CD4-positive, alpha-beta T cell treated with Interleukin-12 subunit alpha and Interleukin-12 subunit beta, for 1 hour (primary cell): ENCODE measurements around the gene PLCG2.
"Not testable (repeated sequence)": the region's sequence is repeated elsewhere in the genome, so short reads cannot be mapped to it uniquely, and the experiment has no call there.

Experiments
- DNase-seq: peaks from one replicate; pipeline ENCODE4 v3.0.0-alpha.2; 2020

PLCG2 gene

GRCh38 chr16:81850197-81850944 lies 71.3 kb downstream of the PLCG2 start:
- DNase-seq: no peak

- DNase-seq: no peak
Measured at GRCh38 chr16:81852347-81852746, 73.3 kb downstream of the PLCG2 start.

GRCh38 chr16:81855552-81856153 lies 76.6 kb downstream of the PLCG2 start:
- DNase-seq: no peak

GRCh38 chr16:81860287-81861266 lies 81.5 kb downstream of the PLCG2 start:
- no peak for DNase-seq

- DNase-seq: no peak
Measured at GRCh38 chr16:81861503-81861902, 82.4 kb downstream of the PLCG2 start.

GRCh38 chr16:81861915-81862314 lies 82.8 kb downstream of the PLCG2 start:
- DNase-seq: no peak

GRCh38 chr16:81863630-81864352 lies 84.7 kb downstream of the PLCG2 start:
- DNase-seq: no peak

GRCh38 chr16:81864646-81865382 lies 85.7 kb downstream of the PLCG2 start:
- no peak for DNase-seq

GRCh38 chr16:81866820-81867440 lies 87.8 kb downstream of the PLCG2 start:
- no peak for DNase-seq

GRCh38 chr16:81868057-81868748 lies 89.1 kb downstream of the PLCG2 start:
- DNase-seq: no peak

- no peak for DNase-seq
Measured at GRCh38 chr16:81869326-81869725, 90.2 kb downstream of the PLCG2 start.

GRCh38 chr16:81873206-81873605 lies 94.1 kb downstream of the PLCG2 start:
- no peak for DNase-seq

- DNase-seq: peak; percentile 54
Measured at GRCh38 chr16:81873843-81874752, 95.0 kb downstream of the PLCG2 start.

GRCh38 chr16:81875461-81875860 lies 96.4 kb downstream of the PLCG2 start:
- no peak for DNase-seq

GRCh38 chr16:81876273-81876900 lies 97.3 kb downstream of the PLCG2 start:
- no peak for DNase-seq

- DNase-seq: not testable (repeated sequence)
Measured at GRCh38 chr16:81877490-81877889, 98.4 kb downstream of the PLCG2 start.

- no peak for DNase-seq
Measured at GRCh38 chr16:81878529-81878928, 99.4 kb downstream of the PLCG2 start.

GRCh38 chr16:81879625-81880024 lies 100.5 kb downstream of the PLCG2 start:
- DNase-seq: no peak

- no peak for DNase-seq
Measured at GRCh38 chr16:81880816-81881215, 101.7 kb downstream of the PLCG2 start.
